22Rv1 (cell line): ENCODE measurements around the gene EVC.

Experiments
- ZFX ChIP-seq: fragments of 450-650 bp; IDR thresholded peaks from 2 replicates; pipeline ENCODE4 v1.6.1; 2017; ENCODE audit warnings: antibody characterized with exemption, borderline replicate concordance
- TF ChIP-seq, protein P1 (sequence below): fragments of 450-650 bp; IDR thresholded peaks from 2 replicates; pipeline ENCODE4 v1.5.1; 2017; ENCODE audit warnings: mild to moderate bottlenecking

DNA sequence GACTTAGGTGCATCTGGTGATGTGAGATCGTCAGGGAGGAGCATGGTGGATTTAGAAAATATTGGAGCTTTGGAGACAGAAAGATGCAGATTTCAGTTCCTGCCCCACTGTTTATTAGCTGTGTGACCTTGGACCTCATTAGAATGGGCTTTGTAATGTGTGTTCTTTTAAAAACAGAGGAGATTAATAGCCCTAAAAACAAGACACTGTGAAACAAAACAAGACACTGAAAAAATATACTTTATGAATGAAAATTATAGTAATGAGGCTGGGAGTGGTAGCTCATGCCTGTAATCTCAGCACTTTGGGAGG lies 79.5 kb downstream of the EVC start:
- TF ChIP-seq, protein P1, sequence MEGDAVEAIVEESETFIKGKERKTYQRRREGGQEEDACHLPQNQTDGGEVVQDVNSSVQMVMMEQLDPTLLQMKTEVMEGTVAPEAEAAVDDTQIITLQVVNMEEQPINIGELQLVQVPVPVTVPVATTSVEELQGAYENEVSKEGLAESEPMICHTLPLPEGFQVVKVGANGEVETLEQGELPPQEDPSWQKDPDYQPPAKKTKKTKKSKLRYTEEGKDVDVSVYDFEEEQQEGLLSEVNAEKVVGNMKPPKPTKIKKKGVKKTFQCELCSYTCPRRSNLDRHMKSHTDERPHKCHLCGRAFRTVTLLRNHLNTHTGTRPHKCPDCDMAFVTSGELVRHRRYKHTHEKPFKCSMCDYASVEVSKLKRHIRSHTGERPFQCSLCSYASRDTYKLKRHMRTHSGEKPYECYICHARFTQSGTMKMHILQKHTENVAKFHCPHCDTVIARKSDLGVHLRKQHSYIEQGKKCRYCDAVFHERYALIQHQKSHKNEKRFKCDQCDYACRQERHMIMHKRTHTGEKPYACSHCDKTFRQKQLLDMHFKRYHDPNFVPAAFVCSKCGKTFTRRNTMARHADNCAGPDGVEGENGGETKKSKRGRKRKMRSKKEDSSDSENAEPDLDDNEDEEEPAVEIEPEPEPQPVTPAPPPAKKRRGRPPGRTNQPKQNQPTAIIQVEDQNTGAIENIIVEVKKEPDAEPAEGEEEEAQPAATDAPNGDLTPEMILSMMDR, result peak; percentile 58
- TF ChIP-seq ZFX, result no peak
